ENCODE results near the gene C1QTNF12. TPM values are rescaled to one million over a fixed set of nuclear protein-coding genes. Genes with fewer than 3 reads are reported as not detected.
A peak's percentile ranks its signal among the peaks of the same experiment; 100 is the strongest.

The C1QTNF12 gene
- total RNA-seq, 4 donors from 2014 or later: 0.33 to 0.52 TPM; not detected in 2

DNA sequence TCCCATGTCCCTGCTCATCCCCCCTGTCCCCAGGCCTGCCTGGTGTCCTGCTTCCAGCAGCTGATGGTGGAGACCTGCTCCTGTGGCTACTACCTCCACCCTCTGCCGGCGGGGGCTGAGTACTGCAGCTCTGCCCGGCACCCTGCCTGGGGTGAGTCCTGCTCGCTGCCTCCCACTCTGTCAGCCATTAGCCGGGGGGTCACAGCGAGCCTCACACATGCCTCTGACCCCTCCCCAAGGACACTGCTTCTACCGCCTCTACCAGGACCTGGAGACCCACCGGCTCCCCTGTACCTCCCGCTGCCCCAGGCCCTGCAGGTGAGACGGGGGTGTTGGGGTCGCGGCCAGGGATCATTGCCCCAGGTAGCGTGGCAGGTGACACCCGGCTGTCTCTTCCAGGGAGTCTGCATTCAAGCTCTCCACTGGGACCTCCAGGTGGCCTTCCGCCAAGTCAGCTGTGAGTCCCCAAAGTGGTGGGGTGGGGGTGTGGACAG is 43.8 kb upstream of the C1QTNF12 start:
- intact Hi-C loops (cut with DNase I): loop anchor here (2.0 to 5.0 kb wide), 2 partner anchors 167 to 258 kb away; no protein-coding TSS in a partner anchor
- DNase-seq (ENCODE audit: extremely low spot score): no peak
- Histone ChIP-seq H3K9me3 (no peaks in the 10 kb centered on the region), H3K27me3 (peaks cover 0 to 27% (median 1%) of the 10 kb centered on the region in 4 donors), H3K36me3 (peaks cover 0 to 26% (median 20%) of the 10 kb centered on the region in 4 donors), H3K27ac (replicated peaks in 1 of 4) (no peak overlapping the region), H3K4me1 (peaks cover 0 to 20% (median 14%) of the 10 kb centered on the region in 4 donors), H3K4me3 (no peak overlapping the region)
- 43% methylated on average over 12 of the region's 15 CpGs for WGBS
- no peak for TF ChIP-seq POLR2A (IDR thresholded peaks at IDR 0.05; ENCODE audit: low read depth)
- TF ChIP-seq, protein P1, sequence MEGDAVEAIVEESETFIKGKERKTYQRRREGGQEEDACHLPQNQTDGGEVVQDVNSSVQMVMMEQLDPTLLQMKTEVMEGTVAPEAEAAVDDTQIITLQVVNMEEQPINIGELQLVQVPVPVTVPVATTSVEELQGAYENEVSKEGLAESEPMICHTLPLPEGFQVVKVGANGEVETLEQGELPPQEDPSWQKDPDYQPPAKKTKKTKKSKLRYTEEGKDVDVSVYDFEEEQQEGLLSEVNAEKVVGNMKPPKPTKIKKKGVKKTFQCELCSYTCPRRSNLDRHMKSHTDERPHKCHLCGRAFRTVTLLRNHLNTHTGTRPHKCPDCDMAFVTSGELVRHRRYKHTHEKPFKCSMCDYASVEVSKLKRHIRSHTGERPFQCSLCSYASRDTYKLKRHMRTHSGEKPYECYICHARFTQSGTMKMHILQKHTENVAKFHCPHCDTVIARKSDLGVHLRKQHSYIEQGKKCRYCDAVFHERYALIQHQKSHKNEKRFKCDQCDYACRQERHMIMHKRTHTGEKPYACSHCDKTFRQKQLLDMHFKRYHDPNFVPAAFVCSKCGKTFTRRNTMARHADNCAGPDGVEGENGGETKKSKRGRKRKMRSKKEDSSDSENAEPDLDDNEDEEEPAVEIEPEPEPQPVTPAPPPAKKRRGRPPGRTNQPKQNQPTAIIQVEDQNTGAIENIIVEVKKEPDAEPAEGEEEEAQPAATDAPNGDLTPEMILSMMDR (IDR thresholded peaks at IDR 0.05): peak; percentile 51 to 70 (median 63)

DNA sequence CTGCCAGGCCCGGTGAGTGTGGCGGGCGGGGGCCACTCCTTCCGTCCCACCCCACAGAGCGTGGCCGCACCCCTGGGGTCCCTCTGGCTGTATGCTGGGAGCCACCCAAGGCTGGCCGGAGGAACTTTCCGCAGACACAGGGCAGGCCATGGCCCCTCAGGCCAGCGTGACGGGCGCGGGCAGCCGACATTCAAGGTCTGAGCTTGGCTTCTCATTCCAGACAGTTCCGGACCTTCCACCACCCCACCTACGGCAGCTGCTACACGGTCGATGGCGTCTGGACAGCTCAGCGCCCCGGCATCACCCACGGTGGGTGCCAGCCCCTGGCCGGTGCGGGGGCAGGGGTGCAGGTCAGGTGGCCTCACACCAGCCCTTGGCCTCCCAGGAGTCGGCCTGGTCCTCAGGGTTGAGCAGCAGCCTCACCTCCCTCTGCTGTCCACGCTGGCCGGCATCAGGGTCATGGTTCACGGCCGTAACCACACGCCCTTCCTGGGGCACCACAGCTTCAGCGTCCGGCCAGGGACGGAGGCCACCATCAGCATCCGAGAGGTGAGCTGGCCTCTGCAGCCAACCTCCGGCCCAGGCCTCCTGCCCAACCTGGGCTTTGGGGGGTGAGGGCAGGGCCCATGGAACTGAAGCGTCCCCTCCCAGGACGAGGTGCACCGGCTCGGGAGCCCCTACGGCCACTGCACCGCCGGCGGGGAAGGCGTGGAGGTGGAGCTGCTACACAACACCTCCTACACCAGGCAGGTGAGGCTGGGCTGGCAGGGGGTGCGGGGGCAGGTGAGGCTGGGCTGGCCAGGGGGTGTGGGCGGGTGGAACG is 41.0 kb upstream of the C1QTNF12 start:
- Histone ChIP-seq H3K9me3 (no peaks in the 10 kb centered on the region), H3K27me3 (peaks cover 0 to 38% (median 1%) of the 10 kb centered on the region in 4 donors), H3K36me3 (no peaks in the 10 kb centered on the region), H3K4me3 (no peak overlapping the region), H3K27ac (replicated peaks in 1 of 4) (no peak overlapping the region), H3K4me1 (peaks cover 0 to 20% (median 14%) of the 10 kb centered on the region in 4 donors)
- 84% methylated on average over 10 of the region's 46 CpGs for WGBS
- intact Hi-C loops (cut with DNase I): no loop called here
- no peak for DNase-seq (ENCODE audit: extremely low spot score)
- TF ChIP-seq, protein P1 (IDR thresholded peaks at IDR 0.05): no peak
- TF ChIP-seq POLR2A (IDR thresholded peaks at IDR 0.05; ENCODE audit: low read depth) (no peak), POLR2AphosphoS5 (IDR thresholded peaks at IDR 0.05) (no peak), EP300 (IDR thresholded peaks at IDR 0.05) (no peak)

DNA sequence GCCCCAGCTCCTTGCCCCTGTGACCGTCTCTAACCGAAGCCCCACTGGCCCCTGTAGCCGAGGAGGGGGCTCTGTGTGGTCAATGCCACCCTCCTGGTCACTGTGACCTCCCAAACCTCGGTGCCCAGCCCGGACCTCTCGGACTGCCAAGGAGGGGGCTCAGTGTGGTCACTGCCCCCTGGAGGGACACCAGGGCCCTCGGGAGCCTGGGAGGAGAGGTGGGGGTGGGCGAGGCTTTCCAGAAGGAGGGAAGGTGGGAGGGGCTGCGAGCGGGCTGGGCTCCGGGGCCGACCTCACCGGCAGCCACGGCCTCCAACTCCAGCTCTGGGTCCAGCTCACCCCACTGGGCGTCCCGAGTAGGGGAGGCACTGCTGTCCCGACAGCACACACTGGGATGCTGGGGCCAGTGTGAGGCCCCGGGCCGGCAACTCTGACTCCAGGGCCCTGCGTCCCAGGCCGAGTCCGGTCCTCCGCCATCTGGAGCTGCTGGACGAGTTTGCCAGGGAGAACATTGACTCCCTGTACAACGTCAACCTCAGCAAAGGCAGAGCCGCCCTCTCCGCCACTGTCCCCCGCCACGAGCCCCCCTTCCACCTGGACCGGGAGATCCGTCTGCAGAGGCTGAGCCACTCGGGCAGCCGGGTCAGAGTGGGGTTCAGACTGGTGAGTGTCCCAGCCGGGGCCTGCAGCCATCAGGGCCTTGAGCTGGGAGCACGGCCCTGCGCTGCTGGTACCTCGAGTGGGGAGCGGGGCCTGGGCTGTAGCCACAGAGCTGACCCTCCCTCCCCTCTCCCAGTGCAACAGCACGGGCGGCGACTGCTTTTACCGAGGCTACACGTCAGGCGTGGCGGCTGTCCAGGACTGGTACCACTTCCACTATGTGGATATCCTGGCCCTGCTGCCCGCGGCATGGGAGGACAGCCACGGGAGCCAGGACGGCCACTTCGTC is 40.1 kb upstream of the C1QTNF12 start:
- Histone ChIP-seq H3K27me3 (peaks cover 0 to 38% (median 1%) of the 10 kb centered on the region in 4 donors), H3K9me3 (no peaks in the 10 kb centered on the region), H3K27ac (replicated peaks in 1 of 4) (no peak overlapping the region), H3K4me3 (no peak overlapping the region), H3K36me3 (no peaks in the 10 kb centered on the region), H3K4me1 (peaks cover 0 to 18% (median 8%) of the 10 kb centered on the region in 4 donors)
- TF ChIP-seq, protein P1 (IDR thresholded peaks at IDR 0.05): no peak
- TF ChIP-seq POLR2AphosphoS5 (IDR thresholded peaks at IDR 0.05) (no peak), POLR2A (IDR thresholded peaks at IDR 0.05; ENCODE audit: low read depth) (no peak), EP300 (IDR thresholded peaks at IDR 0.05) (no peak)
- intact Hi-C loops (cut with DNase I): no loop called here
- no peak for DNase-seq (ENCODE audit: extremely low spot score)
- WGBS: 37% methylated on average over 18 of the region's 50 CpGs

DNA sequence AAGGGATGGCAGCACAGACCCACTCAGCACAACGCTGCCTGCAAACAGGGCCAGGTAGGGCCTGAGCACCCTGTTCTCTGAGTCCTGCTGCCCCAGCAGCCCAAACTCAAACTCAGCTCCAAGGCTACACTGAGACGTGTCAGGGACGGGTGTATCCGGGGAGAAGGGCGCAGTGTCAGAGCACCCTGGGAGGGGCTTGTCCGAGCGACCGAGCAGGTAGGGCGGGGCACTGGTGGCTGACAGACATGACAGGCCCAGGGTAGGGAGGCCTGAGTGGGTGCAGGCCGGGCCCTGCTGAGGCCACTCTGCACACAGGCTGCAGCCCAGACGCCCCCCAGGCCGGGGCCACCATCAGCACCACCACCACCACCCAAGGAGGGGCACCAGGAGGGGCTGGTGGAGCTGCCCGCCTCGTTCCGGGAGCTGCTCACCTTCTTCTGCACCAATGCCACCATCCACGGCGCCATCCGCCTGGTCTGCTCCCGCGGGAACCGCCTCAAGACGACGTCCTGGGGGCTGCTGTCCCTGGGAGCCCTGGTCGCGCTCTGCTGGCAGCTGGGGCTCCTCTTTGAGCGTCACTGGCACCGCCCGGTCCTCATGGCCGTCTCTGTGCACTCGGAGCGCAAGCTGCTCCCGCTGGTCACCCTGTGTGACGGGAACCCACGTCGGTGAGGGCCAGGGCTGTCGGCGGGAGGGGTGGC is 39.2 kb upstream of the C1QTNF12 start:
- no peak for DNase-seq (ENCODE audit: extremely low spot score)
- H3K4me1 ChIP-seq: peaks cover 0 to 12% (median under 1%) of the 10 kb centered on the region in 4 donors

More for the DNA sequence above, 39.2 kb upstream of the C1QTNF12 start:
- intact Hi-C loops (cut with DNase I): no loop called here
- no peak overlapping the region for H3K27ac ChIP-seq (replicated peaks in 1 of 4)
- H3K36me3 ChIP-seq: no peaks in the 10 kb centered on the region
- no peak for TF ChIP-seq EP300 (IDR thresholded peaks at IDR 0.05)
- TF ChIP-seq, protein P1 (IDR thresholded peaks at IDR 0.05): no peak
- TF ChIP-seq POLR2A (IDR thresholded peaks at IDR 0.05; ENCODE audit: low read depth): no peak
- TF ChIP-seq POLR2AphosphoS5 (IDR thresholded peaks at IDR 0.05): no peak
- 45% methylated on average over 4 of the region's 37 CpGs for WGBS
- peaks cover 0 to 38% (median 1%) of the 10 kb centered on the region in 4 donors for H3K27me3 ChIP-seq
- no peak overlapping the region for H3K4me3 ChIP-seq
- no peaks in the 10 kb centered on the region for H3K9me3 ChIP-seq
